ENCODE data around the gene EIF5A.

EIF5A gene

GRCh38 chr17:7355573-7355972 lies 48.1 kb downstream of the EIF5A start:
- DNase-seq (ENCODE audit: low read depth), result no peak

GRCh38 chr17:7356072-7356549 lies 48.7 kb downstream of the EIF5A start:
- DNase-seq (ENCODE audit: low read depth), result no peak

- DNase-seq (ENCODE audit: low read depth), result no peak
These were observed 49.3 kb downstream of the EIF5A start for GRCh38 chr17:7356756-7357155.

GRCh38 chr17:7357381-7357780 lies 50.0 kb downstream of the EIF5A start:
- DNase-seq (ENCODE audit: low read depth), result no peak

- DNase-seq (ENCODE audit: low read depth), result no peak
These were observed 54.5 kb downstream of the EIF5A start for GRCh38 chr17:7361906-7362305.

All from GM04503 (cell line).